ENCODE measurements around the gene AP5Z1. TPM values are rescaled to one million over a fixed set of nuclear protein-coding genes. Genes with fewer than 3 reads are reported as not detected.
A peak's percentile ranks its signal among the peaks of the same experiment; 100 is the strongest.

AP5Z1 gene
- total RNA-seq, 2 experiments from 2014 or later: 21.6 to 24.1 TPM

- DNase-seq: no peak
- no peaks in the 10 kb centered on the region for H3K9me3 Mint-ChIP-seq
- peaks cover 5% of the 10 kb centered on the region for H3K36me3 Mint-ChIP-seq
- H3K4me3 Mint-ChIP-seq: no peak overlapping the region
- intact Hi-C loops (cut with micrococcal nuclease): no loop called here
- no peak overlapping the region for H3K27ac Mint-ChIP-seq
- H3K4me1 Mint-ChIP-seq (ENCODE audit: low read depth): peaks cover 36% of the 10 kb centered on the region
- ChIA-PET POLR2A (interaction anchor here (0.7 kb wide), 1 partner anchor 1871 kb away, joined by 3 read pairs; no protein-coding TSS in a partner anchor), CTCF (no interaction called here)
- H3K27me3 Mint-ChIP-seq: no peaks in the 10 kb centered on the region
Measured at GRCh38 chr7:4737300-4737699, 38.1 kb upstream of the AP5Z1 start.

GRCh38 chr7:4738711-4739527, 36.5 kb upstream of the AP5Z1 start:
- peaks cover 29% of the 10 kb centered on the region for H3K4me1 Mint-ChIP-seq (ENCODE audit: low read depth)
- CTCF ChIA-PET: no interaction called here
- intact Hi-C loops (cut with micrococcal nuclease): loop anchor here (1.0 kb wide), 1 partner anchor 55 kb away; no protein-coding TSS in a partner anchor
- H3K4me3 Mint-ChIP-seq: peak overlapping the region; percentile 40
- H3K27me3 Mint-ChIP-seq: no peaks in the 10 kb centered on the region
- DNase-seq: peak; percentile 35
- H3K27ac Mint-ChIP-seq: peak overlapping the region; percentile 75
- peaks cover 8% of the 10 kb centered on the region for H3K36me3 Mint-ChIP-seq
- H3K9me3 Mint-ChIP-seq: no peaks in the 10 kb centered on the region
- POLR2A ChIA-PET: no interaction called here

DNA sequence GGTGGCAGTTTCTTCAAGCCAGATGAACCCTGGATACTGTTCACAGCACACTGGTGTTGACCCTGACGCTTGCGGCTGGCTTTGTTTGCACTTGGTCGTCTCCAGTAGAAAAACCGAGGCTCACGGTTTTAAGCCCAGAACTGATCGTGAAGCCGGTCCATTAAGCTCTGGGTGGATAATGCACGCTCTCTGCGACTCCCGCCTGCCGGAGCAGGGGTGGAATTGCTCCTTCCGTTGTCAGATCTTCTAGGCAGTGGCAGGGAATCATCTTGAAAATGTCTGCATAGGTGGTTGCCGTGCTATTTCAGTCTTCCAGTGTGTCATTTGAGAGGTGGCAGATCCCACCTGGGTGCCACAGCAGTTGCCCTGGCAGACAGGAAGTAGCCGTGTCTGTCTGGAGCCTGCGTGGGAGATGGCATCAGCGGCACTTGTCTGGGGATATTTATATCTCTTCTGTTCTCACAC, 35.9 kb upstream of the AP5Z1 start:
- CTCF ChIA-PET: no interaction called here
- H3K4me1 Mint-ChIP-seq (ENCODE audit: low read depth): peaks cover 32% of the 10 kb centered on the region

DNA sequence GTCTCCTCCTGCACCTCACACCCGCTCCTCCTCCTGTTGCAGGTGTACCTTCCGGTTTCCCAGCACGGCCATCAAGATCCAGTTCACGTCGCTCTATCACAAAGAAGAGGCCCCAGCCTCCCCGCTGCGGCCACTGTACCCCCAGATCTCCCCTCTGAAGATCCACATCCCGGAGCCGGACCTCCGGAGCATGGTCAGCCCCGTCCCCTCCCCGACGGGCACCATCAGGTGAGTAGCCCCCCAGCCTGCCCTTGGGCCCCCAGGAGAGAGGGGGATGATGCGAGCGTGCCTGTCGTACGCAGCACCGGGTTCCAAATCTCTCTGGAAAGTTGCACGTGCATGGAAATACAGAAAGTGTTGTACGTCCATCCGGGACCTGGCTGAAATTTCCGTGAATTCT, 34.6 kb upstream of the AP5Z1 start:
- no peak overlapping the region for H3K27ac Mint-ChIP-seq
- CTCF ChIA-PET: no interaction called here

More for the DNA sequence above, 35.9 kb upstream of the AP5Z1 start:
- intact Hi-C loops (cut with micrococcal nuclease): loop anchor here (1.0 kb wide), 1 partner anchor 55 kb away; no protein-coding TSS in a partner anchor
- Mint-ChIP-seq H3K9me3 (no peaks in the 10 kb centered on the region), H3K36me3 (peaks cover 12% of the 10 kb centered on the region), H3K27ac (peak overlapping the region; percentile 75), H3K27me3 (no peaks in the 10 kb centered on the region), H3K4me3 (peak overlapping the region; percentile 40)
- DNase-seq: peak; percentile 68
- POLR2A ChIA-PET: no interaction called here

GRCh38 chr7:4742051-4742573, 33.3 kb upstream of the AP5Z1 start:
- Mint-ChIP-seq H3K9me3 (no peaks in the 10 kb centered on the region), H3K27ac (no peak overlapping the region), H3K36me3 (peaks cover 19% of the 10 kb centered on the region), H3K4me3 (no peak overlapping the region), H3K4me1 (ENCODE audit: low read depth) (peaks cover 54% of the 10 kb centered on the region), H3K27me3 (no peaks in the 10 kb centered on the region)
- DNase-seq: no peak
- intact Hi-C loops (cut with micrococcal nuclease): no loop called here
- ChIA-PET CTCF (no interaction called here), POLR2A (no interaction called here)

More for the DNA sequence above, 34.6 kb upstream of the AP5Z1 start:
- H3K4me3 Mint-ChIP-seq: no peak overlapping the region
- intact Hi-C loops (cut with micrococcal nuclease): no loop called here
- H3K27me3 Mint-ChIP-seq: no peaks in the 10 kb centered on the region
- no peaks in the 10 kb centered on the region for H3K9me3 Mint-ChIP-seq
- no peak for DNase-seq
- H3K36me3 Mint-ChIP-seq: peaks cover 12% of the 10 kb centered on the region
- POLR2A ChIA-PET: no interaction called here
- peaks cover 43% of the 10 kb centered on the region for H3K4me1 Mint-ChIP-seq (ENCODE audit: low read depth)

GRCh38 chr7:4742852-4743251, 32.6 kb upstream of the AP5Z1 start:
- Mint-ChIP-seq H3K9me3 (no peaks in the 10 kb centered on the region), H3K4me3 (no peak overlapping the region), H3K4me1 (ENCODE audit: low read depth) (peaks cover 57% of the 10 kb centered on the region), H3K27ac (no peak overlapping the region), H3K27me3 (no peaks in the 10 kb centered on the region), H3K36me3 (peaks cover 19% of the 10 kb centered on the region)
- DNase-seq: no peak
- POLR2A ChIA-PET: no interaction called here
- CTCF ChIA-PET: interaction anchor here (3.4 kb wide), 1 partner anchor 12 kb away, joined by 21 read pairs; no protein-coding TSS in a partner anchor
- intact Hi-C loops (cut with micrococcal nuclease): no loop called here

GRCh38 chr7:4744391-4745264, 30.8 kb upstream of the AP5Z1 start:
- DNase-seq: peak; percentile 81
- no peaks in the 10 kb centered on the region for H3K9me3 Mint-ChIP-seq
- POLR2A ChIA-PET: interaction anchor here (0.6 to 2.4 kb wide), 3 partner anchors 31 to 103 kb away, joined by 3 to 13 read pairs (median 3); partner anchors contain the start of gene AP5Z1
- H3K4me1 Mint-ChIP-seq (ENCODE audit: low read depth): peaks cover 56% of the 10 kb centered on the region
- no peaks in the 10 kb centered on the region for H3K27me3 Mint-ChIP-seq
- peaks cover 30% of the 10 kb centered on the region for H3K36me3 Mint-ChIP-seq
- peak overlapping the region; percentile 91 for H3K27ac Mint-ChIP-seq
- intact Hi-C loops (cut with micrococcal nuclease): loop anchor here (1.0 to 2.0 kb wide), 3 partner anchors 20 to 60 kb away; partner anchors contain the start of gene AP5Z1
- CTCF ChIA-PET: interaction anchor here (3.4 kb wide), 1 partner anchor 10 kb away, joined by 21 read pairs; no protein-coding TSS in a partner anchor
- H3K4me3 Mint-ChIP-seq: peak overlapping the region; percentile 81

GRCh38 chr7:4745265-4745919, 30.0 kb upstream of the AP5Z1 start:
- Mint-ChIP-seq H3K4me3 (peak overlapping the region; percentile 81), H3K9me3 (no peaks in the 10 kb centered on the region), H3K27ac (peak overlapping the region; percentile 91), H3K27me3 (no peaks in the 10 kb centered on the region), H3K36me3 (peaks cover 30% of the 10 kb centered on the region), H3K4me1 (ENCODE audit: low read depth) (peaks cover 52% of the 10 kb centered on the region)
- POLR2A ChIA-PET: interaction anchor here (0.7 to 2.4 kb wide), 5 partner anchors 30 to 165 kb away, joined by 3 to 15 read pairs (median 3); partner anchors contain the start of genes AP5Z1 and RADIL
- DNase-seq: no peak
- intact Hi-C loops (cut with micrococcal nuclease): loop anchor here (1.0 to 2.0 kb wide), 3 partner anchors 21 to 61 kb away; partner anchors contain the start of gene AP5Z1
- CTCF ChIA-PET: interaction anchor here (1.4 to 3.4 kb wide), 2 partner anchors 9 to 61 kb away, joined by 4 to 21 read pairs; no protein-coding TSS in a partner anchor

DNA sequence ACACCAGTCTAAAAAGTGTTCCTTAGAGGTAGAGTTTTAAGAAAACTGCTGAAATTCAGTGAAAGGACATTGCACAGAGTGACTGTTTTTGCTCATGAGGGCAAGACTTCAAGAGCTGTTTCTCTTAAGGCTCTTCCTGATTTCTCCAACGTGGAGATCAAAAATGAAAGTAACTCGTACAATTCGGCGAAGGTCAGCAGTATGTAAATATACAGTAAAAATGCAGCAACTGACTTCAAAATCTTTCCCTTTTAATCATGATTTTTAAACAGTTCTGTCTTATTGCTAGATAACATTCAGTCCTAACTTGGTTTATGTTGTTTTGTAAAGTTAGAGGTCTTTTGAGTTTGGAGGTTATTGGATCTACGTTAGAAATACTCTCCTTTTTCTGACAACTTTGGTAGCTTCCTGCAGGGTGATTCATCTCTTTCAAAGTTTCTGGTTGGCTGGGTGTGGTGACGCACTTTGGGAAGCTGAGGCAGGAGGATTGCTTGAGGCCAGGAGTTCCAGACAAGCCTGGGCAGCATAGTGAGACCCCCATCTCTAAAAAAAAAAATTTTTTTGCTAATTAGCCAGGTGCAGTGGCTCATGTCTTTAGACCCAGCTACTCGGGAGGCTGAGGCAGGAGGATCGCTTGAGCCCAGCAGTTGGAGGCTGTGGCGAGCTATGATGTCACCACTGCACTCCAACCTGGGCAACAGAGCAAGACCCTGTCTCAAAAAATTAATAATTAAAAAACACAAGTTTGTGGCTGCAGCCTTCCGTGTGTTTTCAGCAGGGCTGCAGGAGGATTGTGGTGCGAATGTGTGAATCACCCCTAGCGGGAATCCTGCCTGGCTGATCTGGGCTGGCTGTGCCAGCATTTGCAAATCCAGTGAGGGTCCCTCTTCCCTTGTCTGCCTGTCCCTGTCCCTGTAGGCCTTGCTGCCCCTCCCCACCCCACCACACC, 29.2 kb upstream of the AP5Z1 start:
- no peaks in the 10 kb centered on the region for H3K9me3 Mint-ChIP-seq
- H3K27me3 Mint-ChIP-seq: no peaks in the 10 kb centered on the region
- peak; percentile 65 for DNase-seq
- ChIA-PET POLR2A (interaction anchor here (0.7 to 2.2 kb wide), 4 partner anchors 29 to 166 kb away, joined by 3 to 15 read pairs (median 5); partner anchors contain the start of genes AP5Z1 and RADIL), CTCF (interaction anchor here (0.9 to 3.4 kb wide), 3 partner anchors 8 to 105 kb away, joined by 4 to 21 read pairs (median 4); no protein-coding TSS in a partner anchor)
- peaks cover 30% of the 10 kb centered on the region for H3K36me3 Mint-ChIP-seq
- peaks cover 52% of the 10 kb centered on the region for H3K4me1 Mint-ChIP-seq (ENCODE audit: low read depth)
- intact Hi-C loops (cut with micrococcal nuclease): loop anchor here (1.0 to 2.0 kb wide), 4 partner anchors 21 to 105 kb away; partner anchors contain the start of gene AP5Z1
- peak overlapping the region; percentile 91 for H3K27ac Mint-ChIP-seq
- peak overlapping the region; percentile 81 for H3K4me3 Mint-ChIP-seq

DNA sequence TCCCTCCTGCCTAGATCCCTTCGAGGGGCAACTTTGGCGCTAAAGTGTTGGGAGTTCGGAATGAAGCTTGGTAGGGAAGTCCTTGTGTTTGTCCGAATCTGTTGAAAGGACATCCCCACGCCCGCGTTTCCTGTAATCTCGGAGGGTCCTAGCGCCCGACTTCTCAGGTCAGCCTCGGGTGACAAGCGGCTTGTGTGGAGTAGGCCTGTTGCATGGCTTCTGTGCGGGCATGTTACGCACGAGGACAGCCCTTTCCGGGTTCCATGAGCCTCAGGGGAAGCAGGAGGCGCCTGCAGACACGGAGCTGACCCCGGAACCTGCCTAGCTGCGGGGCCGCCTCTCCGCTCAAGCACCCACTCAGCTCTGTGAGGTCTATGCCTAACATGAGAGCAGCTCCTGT, 28.4 kb upstream of the AP5Z1 start:
- H3K9me3 Mint-ChIP-seq: no peaks in the 10 kb centered on the region
- peak overlapping the region; percentile 5 for H3K4me3 Mint-ChIP-seq
- peaks cover 52% of the 10 kb centered on the region for H3K4me1 Mint-ChIP-seq (ENCODE audit: low read depth)
- no peaks in the 10 kb centered on the region for H3K27me3 Mint-ChIP-seq
- DNase-seq: no peak
- intact Hi-C loops (cut with micrococcal nuclease): no loop called here
- ChIA-PET POLR2A (interaction anchor here (0.6 to 2.2 kb wide), 4 partner anchors 21 to 105 kb away, joined by 3 to 15 read pairs (median 6); partner anchors contain the start of genes AP5Z1 and FOXK1), CTCF (interaction anchor here (0.9 kb wide), 1 partner anchor 105 kb away, joined by 4 read pairs; no protein-coding TSS in a partner anchor)
- peaks cover 27% of the 10 kb centered on the region for H3K36me3 Mint-ChIP-seq
- peak overlapping the region; percentile 67 for H3K27ac Mint-ChIP-seq
